Measurements from ENCODE around the gene SECISBP2. TPM values are rescaled to one million over a fixed set of nuclear protein-coding genes. Genes with fewer than 3 reads are reported as not detected.

SECISBP2 gene
- total RNA-seq, 1 donor from 2014 or later: 51.1 TPM

GRCh38 chr9:89408628-89409101, 90.4 kb downstream of the SECISBP2 start:
- Histone ChIP-seq H3K9me3 (no peaks in the 10 kb centered on the region), H3K27ac (no peak overlapping the region), H3K27me3 (no peaks in the 10 kb centered on the region), H3K36me3 (peaks cover 0 to 5% of the 10 kb centered on the region in 2 donors), H3K4me1 (no peaks in the 10 kb centered on the region), H3K4me3 (no peak overlapping the region)
- TF ChIP-seq CTCF (IDR thresholded peaks at IDR 0.05) (no peak), POLR2AphosphoS5 (IDR thresholded peaks at IDR 0.05; ENCODE audit: insufficient read depth in 1 of 2, low read depth in 1 of 2) (peak in 1 of 2 donors; percentile 21)
- intact Hi-C loops (cut with DNase I): no loop called here
- DNase-seq (ENCODE audit: extremely low spot score in 2 of 2): no peak

Small RNA genes lying within 50 kb of the gene (microRNA-seq; reads per million reads assigned to microRNA genes)
- not detected for gene MIR3153 (ENCODE audit: borderline number of aligned reads, borderline replicate concordance)

Small RNA genes lying within 50 kb of the gene (small RNA-seq; reads per million reads assigned to genes)
- not detected for gene MIR3153

Other genes with a start within 250 kb of the SECISBP2 start
- 6.1 TPM for gene SHC3, start 139.7 kb upstream of the SECISBP2 start, total RNA-seq
- 14.7 TPM for gene CKS2, start 7.3 kb upstream of the SECISBP2 start, total RNA-seq
- 39.3 TPM for gene SEMA4D, start 179.6 kb downstream of the SECISBP2 start, total RNA-seq